ENCODE results near the gene CPNE1. TPM values are rescaled to one million over a fixed set of nuclear protein-coding genes. Genes with fewer than 3 reads are reported as not detected.

CPNE1 gene
- total RNA-seq, 5 donors from 2014 or later (not counting 1 experiment from before 2014, with no cell fraction given) = 284 to 408 (median 324) TPM

- H3K4me3 ChIP-seq (ENCODE audit: control insufficient read depth in 1 of 2, extremely low read depth in 1 of 2, low read length in 1 of 2) = no peak overlapping the region
- no peaks in the 10 kb centered on the region for H3K36me3 ChIP-seq (ENCODE audit: control insufficient read depth in 2 of 2, extremely low read depth in 1 of 2, insufficient read depth in 1 of 2, low read length in 1 of 2)
- ChIA-PET CTCF (no interaction called here), POLR2A (no interaction called here)
- ATAC-seq (replicated peaks in 1 of 4) (no peak), DNase-seq (no peak)
- H3K4me1 Mint-ChIP-seq = peaks cover 71 to 84% (median 83%) of the 10 kb centered on the region in 3 donors
- H3K27ac Mint-ChIP-seq = no peak overlapping the region
- H3K4me3 Mint-ChIP-seq = no peak overlapping the region
- peaks cover 4% of the 10 kb centered on the region for H3K36me3 Mint-ChIP-seq
- no peaks in the 10 kb centered on the region for H3K9me3 ChIP-seq
- 95% methylated on average over 3 of the region's 7 CpGs for WGBS (ENCODE audit: insufficient coverage)
- peaks cover 0 to 14% of the 10 kb centered on the region in 2 experiments for H3K4me1 ChIP-seq (ENCODE audit: control insufficient read depth in 1 of 2, extremely low read depth in 1 of 2, insufficient read depth in 2 of 2, low read length in 2 of 2)
- H3K27me3 ChIP-seq (replicated peaks in 1 of 2; ENCODE audit: control insufficient read depth in 2 of 2, extremely low read depth in 1 of 2, insufficient read depth in 2 of 2, low read length in 1 of 2) = no peaks in the 10 kb centered on the region
- H3K27ac ChIP-seq (ENCODE audit: low read length) = no peak overlapping the region
- no peaks in the 10 kb centered on the region for H3K9me3 Mint-ChIP-seq
- no peaks in the 10 kb centered on the region for H3K27me3 Mint-ChIP-seq
Measured at GRCh38 chr20:35643045-35643444, 21.7 kb downstream of the CPNE1 start.

- no peaks in the 10 kb centered on the region for H3K9me3 ChIP-seq
- no peaks in the 10 kb centered on the region for H3K36me3 ChIP-seq (ENCODE audit: control insufficient read depth in 2 of 2, extremely low read depth in 1 of 2, insufficient read depth in 1 of 2, low read length in 1 of 2)
- no peak for ATAC-seq (replicated peaks in 1 of 4)
- H3K4me3 ChIP-seq (ENCODE audit: control insufficient read depth in 1 of 2, extremely low read depth in 1 of 2, low read length in 1 of 2) = no peak overlapping the region
- no peak overlapping the region for H3K27ac Mint-ChIP-seq
- peaks cover 4% of the 10 kb centered on the region for H3K36me3 Mint-ChIP-seq
- WGBS (ENCODE audit: insufficient coverage) = 100% methylated on average over 1 of the region's 4 CpGs
- DNase-seq = no peak
- H3K4me1 ChIP-seq (ENCODE audit: control insufficient read depth in 1 of 2, extremely low read depth in 1 of 2, insufficient read depth in 2 of 2, low read length in 2 of 2) = peaks cover 0 to 17% of the 10 kb centered on the region in 2 experiments
- CTCF ChIA-PET = interaction anchor here in 1 of 2 donors (0.7 kb wide), 1 partner anchor 22 kb away, joined by 3 read pairs; no protein-coding TSS in a partner anchor
- POLR2A ChIA-PET = no interaction called here
- H3K4me1 Mint-ChIP-seq = peaks cover 81 to 90% (median 88%) of the 10 kb centered on the region in 3 donors
- H3K27me3 Mint-ChIP-seq = no peaks in the 10 kb centered on the region
- no peak overlapping the region for H3K27ac ChIP-seq (ENCODE audit: low read length)
- no peaks in the 10 kb centered on the region for H3K27me3 ChIP-seq (replicated peaks in 1 of 2; ENCODE audit: control insufficient read depth in 2 of 2, extremely low read depth in 1 of 2, insufficient read depth in 2 of 2, low read length in 1 of 2)
- no peaks in the 10 kb centered on the region for H3K9me3 Mint-ChIP-seq
- H3K4me3 Mint-ChIP-seq = no peak overlapping the region
Measured at GRCh38 chr20:35641743-35642142, 23.0 kb downstream of the CPNE1 start.

GRCh38 chr20:35640724-35641123 lies 24.0 kb downstream of the CPNE1 start:
- Mint-ChIP-seq H3K9me3 (no peaks in the 10 kb centered on the region), H3K4me1 (peaks cover 88 to 89% (median 88%) of the 10 kb centered on the region in 3 donors), H3K27ac (peak overlapping the region; percentile 21 to 52), H3K27me3 (no peaks in the 10 kb centered on the region), H3K36me3 (peaks cover 4% of the 10 kb centered on the region), H3K4me3 (no peak overlapping the region)
- Histone ChIP-seq H3K4me1 (ENCODE audit: control insufficient read depth in 1 of 2, extremely low read depth in 1 of 2, insufficient read depth in 2 of 2, low read length in 2 of 2) (peaks cover 0 to 15% of the 10 kb centered on the region in 2 experiments), H3K9me3 (no peaks in the 10 kb centered on the region), H3K27ac (ENCODE audit: low read length) (no peak overlapping the region), H3K4me3 (ENCODE audit: control insufficient read depth in 1 of 2, extremely low read depth in 1 of 2, low read length in 1 of 2) (no peak overlapping the region), H3K27me3 (replicated peaks in 1 of 2; ENCODE audit: control insufficient read depth in 2 of 2, extremely low read depth in 1 of 2, insufficient read depth in 2 of 2, low read length in 1 of 2) (no peaks in the 10 kb centered on the region), H3K36me3 (ENCODE audit: control insufficient read depth in 2 of 2, extremely low read depth in 1 of 2, insufficient read depth in 1 of 2, low read length in 1 of 2) (no peaks in the 10 kb centered on the region)
- DNase-seq (no peak), ATAC-seq (replicated peaks in 1 of 4) (no peak)
- WGBS (ENCODE audit: insufficient coverage) = 100% methylated on average over 2 of the region's 3 CpGs
- POLR2A ChIA-PET = no interaction called here
- CTCF ChIA-PET = no interaction called here

DNA sequence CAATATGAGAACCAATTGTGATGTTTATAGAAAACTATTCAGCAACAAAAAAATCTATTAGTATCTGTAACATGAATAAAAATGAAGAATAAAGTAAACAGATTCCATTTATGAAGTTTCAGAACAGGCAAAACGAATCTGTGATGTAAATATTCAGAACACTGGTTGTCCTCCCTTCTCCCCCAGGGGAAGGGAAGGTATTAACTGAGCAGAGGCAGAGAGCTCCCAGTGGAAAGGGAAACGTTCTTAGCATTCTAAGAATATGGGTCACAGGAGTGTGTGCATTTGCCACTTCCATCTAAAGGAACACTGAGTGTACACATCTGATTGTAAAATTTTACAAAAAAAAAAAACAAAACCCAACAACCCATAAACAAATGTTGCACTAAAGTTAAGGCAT lies 25.9 kb downstream of the CPNE1 start:
- H3K9me3 ChIP-seq = no peaks in the 10 kb centered on the region
- H3K9me3 Mint-ChIP-seq = no peaks in the 10 kb centered on the region
- H3K27me3 Mint-ChIP-seq = no peaks in the 10 kb centered on the region
- H3K27ac ChIP-seq (ENCODE audit: low read length) = no peak overlapping the region
- H3K36me3 ChIP-seq (ENCODE audit: control insufficient read depth in 2 of 2, extremely low read depth in 1 of 2, insufficient read depth in 1 of 2, low read length in 1 of 2) = no peaks in the 10 kb centered on the region
- no peaks in the 10 kb centered on the region for H3K27me3 ChIP-seq (replicated peaks in 1 of 2; ENCODE audit: control insufficient read depth in 2 of 2, extremely low read depth in 1 of 2, insufficient read depth in 2 of 2, low read length in 1 of 2)
- CTCF ChIA-PET = no interaction called here
- POLR2A ChIA-PET = no interaction called here
- peaks cover 0 to 18% of the 10 kb centered on the region in 2 experiments for H3K4me1 ChIP-seq (ENCODE audit: control insufficient read depth in 1 of 2, extremely low read depth in 1 of 2, insufficient read depth in 2 of 2, low read length in 2 of 2)
- ATAC-seq (replicated peaks in 1 of 4) = no peak
- H3K4me3 Mint-ChIP-seq = no peak overlapping the region
- no CpG with 5 or more reads among the region's 2 CpGs for WGBS (ENCODE audit: insufficient coverage)
- H3K36me3 Mint-ChIP-seq = peaks cover 4% of the 10 kb centered on the region
- H3K27ac Mint-ChIP-seq = no peak overlapping the region
- peaks cover 77 to 79% (median 79%) of the 10 kb centered on the region in 3 donors for H3K4me1 Mint-ChIP-seq
- no peak overlapping the region for H3K4me3 ChIP-seq (ENCODE audit: control insufficient read depth in 1 of 2, extremely low read depth in 1 of 2, low read length in 1 of 2)
- DNase-seq = no peak

DNA sequence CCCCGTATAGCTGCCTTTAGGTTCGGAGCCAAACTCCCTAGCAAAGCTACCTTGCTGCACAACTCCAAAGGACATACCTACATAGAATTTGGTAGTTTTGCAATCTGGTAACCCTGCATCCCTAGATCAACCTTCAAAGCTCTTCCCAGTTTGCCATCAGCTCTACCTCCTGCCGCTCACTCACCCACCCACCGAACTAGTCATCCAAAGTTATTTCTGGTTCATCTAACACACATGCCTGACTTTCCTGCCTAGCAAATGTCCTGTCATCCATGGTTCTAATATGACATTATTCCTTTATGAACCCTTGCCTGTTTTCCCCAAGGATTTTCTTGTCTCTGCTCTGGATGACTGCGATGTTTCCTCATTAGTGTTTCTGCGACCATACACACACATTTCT lies 27.4 kb downstream of the CPNE1 start:
- H3K4me3 Mint-ChIP-seq = no peak overlapping the region
- no peak overlapping the region for H3K27ac ChIP-seq (ENCODE audit: low read length)
- no peaks in the 10 kb centered on the region for H3K9me3 Mint-ChIP-seq
- WGBS (ENCODE audit: insufficient coverage) = 94% methylated on average over 6 of the region's 6 CpGs
- ATAC-seq (replicated peaks in 1 of 4) (no peak), DNase-seq (no peak)
- ChIA-PET CTCF (no interaction called here), POLR2A (interaction anchor here in 1 of 2 donors (0.6 kb wide), 1 partner anchor 57 kb away, joined by 4 read pairs; no protein-coding TSS in a partner anchor)
- H3K4me3 ChIP-seq (ENCODE audit: control insufficient read depth in 1 of 2, extremely low read depth in 1 of 2, low read length in 1 of 2) = no peak overlapping the region
- peaks cover 0 to 9% of the 10 kb centered on the region in 2 donors for H3K36me3 ChIP-seq (ENCODE audit: control insufficient read depth in 2 of 2, extremely low read depth in 1 of 2, insufficient read depth in 1 of 2, low read length in 1 of 2)
- H3K9me3 ChIP-seq = no peaks in the 10 kb centered on the region
- H3K4me1 ChIP-seq (ENCODE audit: control insufficient read depth in 1 of 2, extremely low read depth in 1 of 2, insufficient read depth in 2 of 2, low read length in 2 of 2) = peaks cover 0 to 22% of the 10 kb centered on the region in 2 experiments
- H3K27ac Mint-ChIP-seq = peak overlapping the region in 1 of 2 donors; percentile 22
- peaks cover 7% of the 10 kb centered on the region for H3K36me3 Mint-ChIP-seq
- H3K27me3 Mint-ChIP-seq = no peaks in the 10 kb centered on the region
- H3K27me3 ChIP-seq (replicated peaks in 1 of 2; ENCODE audit: control insufficient read depth in 2 of 2, extremely low read depth in 1 of 2, insufficient read depth in 2 of 2, low read length in 1 of 2) = no peaks in the 10 kb centered on the region
- peaks cover 67 to 78% (median 67%) of the 10 kb centered on the region in 3 donors for H3K4me1 Mint-ChIP-seq

DNA sequence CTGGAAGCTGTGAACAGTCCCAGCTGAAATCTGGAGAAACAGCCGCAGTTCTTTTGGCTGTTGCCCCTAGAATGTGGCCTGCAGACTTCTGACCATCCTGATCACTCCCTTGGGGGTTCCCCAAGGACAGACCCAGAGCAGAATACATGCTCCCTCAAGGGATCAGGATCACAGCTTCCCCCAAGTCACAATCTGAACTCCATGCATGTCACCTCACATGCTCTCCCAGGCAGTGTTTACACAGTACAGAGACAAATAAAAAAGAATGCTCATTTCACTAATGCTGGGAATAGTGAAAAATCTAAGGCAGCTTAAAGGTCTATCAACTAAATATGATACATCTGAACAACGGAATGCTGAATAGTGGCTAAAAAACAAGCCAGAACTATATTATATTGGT lies 28.6 kb downstream of the CPNE1 start:
- no peak for ATAC-seq (replicated peaks in 1 of 4)
- Mint-ChIP-seq H3K36me3 (peaks cover 17% of the 10 kb centered on the region), H3K27ac (peak overlapping the region in 1 of 2 donors; percentile 15), H3K4me3 (no peak overlapping the region), H3K4me1 (peaks cover 57 to 69% (median 58%) of the 10 kb centered on the region in 3 donors), H3K27me3 (no peaks in the 10 kb centered on the region), H3K9me3 (no peaks in the 10 kb centered on the region)
- H3K27ac ChIP-seq (ENCODE audit: low read length) = no peak overlapping the region
- no peaks in the 10 kb centered on the region for H3K27me3 ChIP-seq (replicated peaks in 1 of 2; ENCODE audit: control insufficient read depth in 2 of 2, extremely low read depth in 1 of 2, insufficient read depth in 2 of 2, low read length in 1 of 2)
- H3K36me3 ChIP-seq (ENCODE audit: control insufficient read depth in 2 of 2, extremely low read depth in 1 of 2, insufficient read depth in 1 of 2, low read length in 1 of 2) = peaks cover 3 to 21% of the 10 kb centered on the region in 2 donors
- H3K9me3 ChIP-seq = no peaks in the 10 kb centered on the region
- H3K4me1 ChIP-seq (ENCODE audit: control insufficient read depth in 1 of 2, extremely low read depth in 1 of 2, insufficient read depth in 2 of 2, low read length in 2 of 2) = peaks cover 0 to 22% of the 10 kb centered on the region in 2 experiments
- DNase-seq = no peak
- CTCF ChIA-PET = interaction anchor here (0.5 to 0.8 kb wide), 2 partner anchors 9 to 852 kb away, joined by 4 to 7 read pairs; no protein-coding TSS in a partner anchor
- H3K4me3 ChIP-seq (ENCODE audit: control insufficient read depth in 1 of 2, extremely low read depth in 1 of 2, low read length in 1 of 2) = no peak overlapping the region
- WGBS (ENCODE audit: insufficient coverage) = 93% methylated on average over 1 of the region's 2 CpGs
- POLR2A ChIA-PET = no interaction called here

All from T-cell (primary cell).